ENCODE measurements around the gene LIMCH1. TPM values are rescaled to one million over a fixed set of nuclear protein-coding genes. Genes with fewer than 3 reads are reported as not detected.

Gene LIMCH1
- polyA plus RNA-seq, 1 donor (not counting 4 experiments of a cell fraction or from before 2014, with no cell fraction given), result 1.1 TPM

GRCh38 chr4:41509451-41509866 lies 28.5 kb upstream of the LIMCH1 start:
- Histone ChIP-seq H3K9ac (ENCODE audit: control insufficient read depth, extremely low read depth, insufficient read depth, low read length) (no peak overlapping the region), H4K20me1 (ENCODE audit: control insufficient read depth, extremely low read depth, insufficient read depth, low read length) (no peaks in the 10 kb centered on the region), H2AFZ (ENCODE audit: control insufficient read depth, low read length) (no peak overlapping the region), H3K4me1 (ENCODE audit: control insufficient read depth, extremely low read depth, insufficient read depth, low read length) (no peaks in the 10 kb centered on the region), H3K4me3 (ENCODE audit: control insufficient read depth in 2 of 3, extremely low read depth in 1 of 3, insufficient read depth in 2 of 3, low read depth in 1 of 3, low read length in 3 of 3) (no peak overlapping the region), H3K27me3 (ENCODE audit: control insufficient read depth, extremely low read depth, insufficient read depth, low read length) (no peaks in the 10 kb centered on the region), H3K27ac (ENCODE audit: control insufficient read depth, insufficient read depth, low read length) (no peak overlapping the region), H3K4me2 (ENCODE audit: control insufficient read depth, extremely low read depth, insufficient read depth, low read depth, low read length) (no peak overlapping the region), H3K9me3 (ENCODE audit: control insufficient read depth, low read depth, low read length) (no peaks in the 10 kb centered on the region), H3K9me1 (ENCODE audit: control insufficient read depth, extremely low read depth, insufficient read depth, low read length) (no peaks in the 10 kb centered on the region), H3K36me3 (ENCODE audit: control insufficient read depth in 2 of 2, extremely low read depth in 1 of 2, insufficient read depth in 2 of 2, low read length in 2 of 2) (no peaks in the 10 kb centered on the region), H3K79me2 (ENCODE audit: control insufficient read depth, insufficient read depth, low read length) (no peaks in the 10 kb centered on the region)
- FAIRE-seq (no peak), DNase-seq (ENCODE audit: low read depth, low spot score) (no peak)
- TF ChIP-seq EZH2 (IDR thresholded peaks at IDR 0.05; ENCODE audit: low read length), result no peak
- TF ChIP-seq, protein P1, sequence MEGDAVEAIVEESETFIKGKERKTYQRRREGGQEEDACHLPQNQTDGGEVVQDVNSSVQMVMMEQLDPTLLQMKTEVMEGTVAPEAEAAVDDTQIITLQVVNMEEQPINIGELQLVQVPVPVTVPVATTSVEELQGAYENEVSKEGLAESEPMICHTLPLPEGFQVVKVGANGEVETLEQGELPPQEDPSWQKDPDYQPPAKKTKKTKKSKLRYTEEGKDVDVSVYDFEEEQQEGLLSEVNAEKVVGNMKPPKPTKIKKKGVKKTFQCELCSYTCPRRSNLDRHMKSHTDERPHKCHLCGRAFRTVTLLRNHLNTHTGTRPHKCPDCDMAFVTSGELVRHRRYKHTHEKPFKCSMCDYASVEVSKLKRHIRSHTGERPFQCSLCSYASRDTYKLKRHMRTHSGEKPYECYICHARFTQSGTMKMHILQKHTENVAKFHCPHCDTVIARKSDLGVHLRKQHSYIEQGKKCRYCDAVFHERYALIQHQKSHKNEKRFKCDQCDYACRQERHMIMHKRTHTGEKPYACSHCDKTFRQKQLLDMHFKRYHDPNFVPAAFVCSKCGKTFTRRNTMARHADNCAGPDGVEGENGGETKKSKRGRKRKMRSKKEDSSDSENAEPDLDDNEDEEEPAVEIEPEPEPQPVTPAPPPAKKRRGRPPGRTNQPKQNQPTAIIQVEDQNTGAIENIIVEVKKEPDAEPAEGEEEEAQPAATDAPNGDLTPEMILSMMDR (optimal IDR thresholded peaks at IDR 0.05 in 1 of 3, IDR thresholded peaks at IDR 0.05 in 1 of 3, conservative IDR thresholded peaks at IDR 0.05 in 1 of 3; ENCODE audit: extremely low read depth in 1 of 3, insufficient read depth in 2 of 3, low read length in 3 of 3), result no peak
- dilution Hi-C loops (cut with MboI; ENCODE audit: extremely low pct_ligation_motif_present, low sequenced_read_pairs), result no loop called here

- Histone ChIP-seq H3K27ac (ENCODE audit: control insufficient read depth, insufficient read depth, low read length) (no peak overlapping the region), H3K79me2 (ENCODE audit: control insufficient read depth, insufficient read depth, low read length) (no peaks in the 10 kb centered on the region)
- dilution Hi-C loops (cut with MboI; ENCODE audit: extremely low pct_ligation_motif_present, low sequenced_read_pairs), result no loop called here
Observed at GRCh38 chr4:41510179-41510578, 27.8 kb upstream of the LIMCH1 start.

More at GRCh38 chr4:41510179-41510578, 27.8 kb upstream of the LIMCH1 start:
- no peaks in the 10 kb centered on the region for H3K9me3 ChIP-seq (ENCODE audit: control insufficient read depth, low read depth, low read length)
- DNase-seq (ENCODE audit: low read depth, low spot score) (no peak), FAIRE-seq (no peak)
- no peak overlapping the region for H3K4me2 ChIP-seq (ENCODE audit: control insufficient read depth, extremely low read depth, insufficient read depth, low read depth, low read length)
- no peaks in the 10 kb centered on the region for H3K4me1 ChIP-seq (ENCODE audit: control insufficient read depth, extremely low read depth, insufficient read depth, low read length)
- H3K9me1 ChIP-seq (ENCODE audit: control insufficient read depth, extremely low read depth, insufficient read depth, low read length), result no peaks in the 10 kb centered on the region
- H3K36me3 ChIP-seq (ENCODE audit: control insufficient read depth in 2 of 2, extremely low read depth in 1 of 2, insufficient read depth in 2 of 2, low read length in 2 of 2), result no peaks in the 10 kb centered on the region
- no peak overlapping the region for H2AFZ ChIP-seq (ENCODE audit: control insufficient read depth, low read length)
- no peak for TF ChIP-seq EZH2 (IDR thresholded peaks at IDR 0.05; ENCODE audit: low read length)
- TF ChIP-seq, protein P1 (optimal IDR thresholded peaks at IDR 0.05 in 1 of 3, IDR thresholded peaks at IDR 0.05 in 1 of 3, conservative IDR thresholded peaks at IDR 0.05 in 1 of 3; ENCODE audit: extremely low read depth in 1 of 3, insufficient read depth in 2 of 3, low read length in 3 of 3), result no peak
- no peaks in the 10 kb centered on the region for H4K20me1 ChIP-seq (ENCODE audit: control insufficient read depth, extremely low read depth, insufficient read depth, low read length)
- H3K27me3 ChIP-seq (ENCODE audit: control insufficient read depth, extremely low read depth, insufficient read depth, low read length), result no peaks in the 10 kb centered on the region
- H3K4me3 ChIP-seq (ENCODE audit: control insufficient read depth in 2 of 3, extremely low read depth in 1 of 3, insufficient read depth in 2 of 3, low read depth in 1 of 3, low read length in 3 of 3), result no peak overlapping the region
- H3K9ac ChIP-seq (ENCODE audit: control insufficient read depth, extremely low read depth, insufficient read depth, low read length), result no peak overlapping the region

Data from keratinocyte (primary cell).